Panc1 (cell line): ENCODE measurements around the gene H6PD.

Source experiments
- POLR2AphosphoS5 ChIP-seq: IDR thresholded peaks from 2 replicates; pipeline ENCODE4 v1.6.1; 2012; ENCODE audit warnings: mild to moderate bottlenecking, low read depth, low read length, moderate library complexity
- TF ChIP-seq, protein P1 (sequence below): fragments of 450-650 bp; IDR thresholded peaks from 2 replicates; pipeline ENCODE4 v1.5.1; 2017; ENCODE audit warnings: mild to moderate bottlenecking

GRCh38 chr1:9317072-9317471, 82.5 kb downstream of the H6PD start:
- TF ChIP-seq POLR2AphosphoS5, result no peak
- TF ChIP-seq, protein P1, sequence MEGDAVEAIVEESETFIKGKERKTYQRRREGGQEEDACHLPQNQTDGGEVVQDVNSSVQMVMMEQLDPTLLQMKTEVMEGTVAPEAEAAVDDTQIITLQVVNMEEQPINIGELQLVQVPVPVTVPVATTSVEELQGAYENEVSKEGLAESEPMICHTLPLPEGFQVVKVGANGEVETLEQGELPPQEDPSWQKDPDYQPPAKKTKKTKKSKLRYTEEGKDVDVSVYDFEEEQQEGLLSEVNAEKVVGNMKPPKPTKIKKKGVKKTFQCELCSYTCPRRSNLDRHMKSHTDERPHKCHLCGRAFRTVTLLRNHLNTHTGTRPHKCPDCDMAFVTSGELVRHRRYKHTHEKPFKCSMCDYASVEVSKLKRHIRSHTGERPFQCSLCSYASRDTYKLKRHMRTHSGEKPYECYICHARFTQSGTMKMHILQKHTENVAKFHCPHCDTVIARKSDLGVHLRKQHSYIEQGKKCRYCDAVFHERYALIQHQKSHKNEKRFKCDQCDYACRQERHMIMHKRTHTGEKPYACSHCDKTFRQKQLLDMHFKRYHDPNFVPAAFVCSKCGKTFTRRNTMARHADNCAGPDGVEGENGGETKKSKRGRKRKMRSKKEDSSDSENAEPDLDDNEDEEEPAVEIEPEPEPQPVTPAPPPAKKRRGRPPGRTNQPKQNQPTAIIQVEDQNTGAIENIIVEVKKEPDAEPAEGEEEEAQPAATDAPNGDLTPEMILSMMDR, result no peak
